SU-DHL-6 (cell line): ENCODE results near the gene ADGRG1.

ENCODE experiments used
- H2AFZ ChIP-seq: fragments of 200-600 bp; sonication (generic); 2 replicates; pipeline ENCODE4 v1.6.1; 2014; ENCODE audit warnings: low read depth, mild to moderate bottlenecking, moderate library complexity, mixed read lengths, antibody characterized with exemption, low read length; ENCODE audit not compliant: severe bottlenecking
- H3F3A ChIP-seq: fragments of 200-600 bp; shearing (Covaris generic); 2 replicates; pipeline ENCODE4 v1.6.0; 2016; ENCODE audit warnings: antibody characterized with exemption, mild to moderate bottlenecking; ENCODE audit not compliant: insufficient read depth
- H3K27ac ChIP-seq: fragments of 200-600 bp; sonication (generic); 2 replicates; pipeline ENCODE4 v1.5.1; 2016; ENCODE audit warnings: low read depth, mild to moderate bottlenecking, low read length, moderate library complexity, mixed read lengths
- H3K27me3 ChIP-seq: fragments of 200-600 bp; sonication (generic), shearing (Covaris generic); 2 replicates; pipeline ENCODE4 v1.6.0; 2014; ENCODE audit warnings: mild to moderate bottlenecking, low read length
- H3K36me3 ChIP-seq: fragments of 200-600 bp; sonication (generic); 2 replicates; pipeline ENCODE4 v1.6.1; 2014; ENCODE audit warnings: mild to moderate bottlenecking, low read length, mixed read lengths
- H3K4me2 ChIP-seq: fragments of 300-600, 200-600 bp; shearing (Covaris generic), sonication (generic); 2 replicates; pipeline ENCODE4 v1.6.0; 2014; ENCODE audit warnings: low read length, low read depth, mild to moderate bottlenecking; ENCODE audit not compliant: poor library complexity, severe bottlenecking
- H3K4me3 ChIP-seq: fragments of 200-600 bp; sonication (generic); 2 replicates; pipeline ENCODE4 v1.5.1; 2014; ENCODE audit warnings: antibody characterized with exemption, low read length, mild to moderate bottlenecking, mixed read lengths; ENCODE audit not compliant: insufficient read depth, poor library complexity, severe bottlenecking
- H3K79me2 ChIP-seq: fragments of 200-600 bp; sonication (generic); 2 replicates; pipeline ENCODE4 v1.6.1; 2014; ENCODE audit warnings: mild to moderate bottlenecking, low read length, moderate library complexity; ENCODE audit not compliant: insufficient read depth
- H3K9ac ChIP-seq: fragments of 200-600 bp; sonication (generic); 2 replicates; pipeline ENCODE4 v1.7.0; 2014; ENCODE audit warnings: mild to moderate bottlenecking, low read length
- H3K9me2 ChIP-seq: fragments of 200-600 bp; sonication (generic); replicated peaks from 2 replicates; pipeline ENCODE4 v1.6.1; 2014; ENCODE audit warnings: low read length; ENCODE audit not compliant: insufficient read depth
- H3K9me3 ChIP-seq: fragments of 200-600 bp; sonication (generic); 2 replicates; pipeline ENCODE4 v1.6.1; 2014; ENCODE audit warnings: low read length, mixed read lengths; ENCODE audit not compliant: insufficient read depth
- H4K20me1 ChIP-seq: fragments of 200-600 bp; sonication (generic); 2 replicates; pipeline ENCODE4 v1.6.1; 2014; ENCODE audit warnings: low read depth, mild to moderate bottlenecking, antibody characterized with exemption, low read length, moderate library complexity, mixed read lengths
- CTCF ChIP-seq: fragments of 200-600 bp; sonication (generic); IDR thresholded peaks from one replicate; pipeline ENCODE4 v1.5.1; 2017; ENCODE audit warnings: antibody characterized with exemption, mild to moderate bottlenecking, low read length, moderate library complexity; ENCODE audit not compliant: insufficient read depth, poor library complexity, severe bottlenecking
- EZH2phosphoT487 ChIP-seq: fragments of 200-600 bp; sonication (generic), shearing (Covaris generic); conservative IDR thresholded peaks from 2 replicates; pipeline ENCODE4 v1.6.1; 2018; ENCODE audit warnings: mild to moderate bottlenecking, antibody characterized with exemption, low read length, moderate library complexity, mixed read lengths

Gene ADGRG1

GRCh38 chr16:57682809-57683635, 54.6 kb downstream of the ADGRG1 start:
- Histone ChIP-seq H3K9me3 (no peaks in the 10 kb centered on the region), H3K79me2 (no peaks in the 10 kb centered on the region), H3K9ac (no peak overlapping the region), H4K20me1 (no peaks in the 10 kb centered on the region), H3K4me3 (no peak overlapping the region), H3K36me3 (no peaks in the 10 kb centered on the region), H3K4me2 (no peak overlapping the region), H3K27me3 (no peaks in the 10 kb centered on the region), H3K27ac (no peak overlapping the region), H3F3A (no peaks in the 10 kb centered on the region), H2AFZ (no peak overlapping the region), H3K9me2 (no peaks in the 10 kb centered on the region)
- TF ChIP-seq CTCF (no peak), EZH2phosphoT487 (no peak)

- H3K4me3 ChIP-seq = no peak overlapping the region
- no peak overlapping the region for H3K4me2 ChIP-seq
- H3K9me2 ChIP-seq = no peaks in the 10 kb centered on the region
- no peaks in the 10 kb centered on the region for H3K27me3 ChIP-seq
- no peaks in the 10 kb centered on the region for H3K36me3 ChIP-seq
- TF ChIP-seq CTCF = no peak
- no peak for TF ChIP-seq EZH2phosphoT487
- no peak overlapping the region for H3K9ac ChIP-seq
- no peaks in the 10 kb centered on the region for H3F3A ChIP-seq
- H2AFZ ChIP-seq = no peak overlapping the region
- no peaks in the 10 kb centered on the region for H4K20me1 ChIP-seq
- H3K79me2 ChIP-seq = no peaks in the 10 kb centered on the region
- no peak overlapping the region for H3K27ac ChIP-seq
- H3K9me3 ChIP-seq = no peaks in the 10 kb centered on the region
These were observed 55.5 kb downstream of the ADGRG1 start for GRCh38 chr16:57683636-57684545.

- H3K27me3 ChIP-seq = no peaks in the 10 kb centered on the region
- TF ChIP-seq EZH2phosphoT487 (no peak), CTCF (no peak)
- H3K79me2 ChIP-seq = no peaks in the 10 kb centered on the region
- no peaks in the 10 kb centered on the region for H3K9me2 ChIP-seq
- no peak overlapping the region for H3K4me2 ChIP-seq
- H3K27ac ChIP-seq = no peak overlapping the region
- H3K9me3 ChIP-seq = no peaks in the 10 kb centered on the region
- H3F3A ChIP-seq = no peaks in the 10 kb centered on the region
- no peaks in the 10 kb centered on the region for H4K20me1 ChIP-seq
- H3K36me3 ChIP-seq = no peaks in the 10 kb centered on the region
- H3K9ac ChIP-seq = no peak overlapping the region
- no peak overlapping the region for H2AFZ ChIP-seq
- H3K4me3 ChIP-seq = no peak overlapping the region
These were observed 56.4 kb downstream of the ADGRG1 start for GRCh38 chr16:57684626-57685358.
